SK-N-SH treated with all-trans-retinoic acid at 6 μM for 48 hours (cell line): ENCODE measurements around the gene EHBP1.

ENCODE experiments used
- ATAC-seq: fragments of 200-7000 bp; cut with Tn5 transposase; 3 replicates; pipeline ENCODE4 v1.9.1; 2020; ENCODE audit warnings: mild to moderate bottlenecking, moderate library complexity
- ARNTL ChIP-seq: fragments of 450-650 bp; formaldehyde crosslinking; IDR thresholded peaks from 2 replicates; pipeline ENCODE4 v1.5.0; 2020; ENCODE audit warnings: low read depth, mild to moderate bottlenecking, moderate library complexity, borderline replicate concordance
- BACH2 ChIP-seq: fragments of 250-450 bp; sonication (Bioruptor Pico); IDR thresholded peaks from 2 replicates; pipeline ENCODE4 v1.9.0; 2021; ENCODE audit warnings: mild to moderate bottlenecking, borderline replicate concordance
- CSDC2 ChIP-seq: fragments of 250-450 bp; sonication (Bioruptor Pico); IDR thresholded peaks from 2 replicates; pipeline ENCODE4 v1.5.0; 2020; ENCODE audit warnings: mild to moderate bottlenecking, moderate library complexity
- CSRNP3 ChIP-seq: fragments of 250-450 bp; sonication (Bioruptor Pico); IDR thresholded peaks from 2 replicates; pipeline ENCODE4 v1.5.1; 2021; ENCODE audit warnings: mild to moderate bottlenecking, moderate library complexity
- ESRRG ChIP-seq: fragments of 250-450 bp; sonication (Bioruptor Pico); IDR thresholded peaks from 2 replicates; pipeline ENCODE4 v1.6.1; 2021; ENCODE audit warnings: mild to moderate bottlenecking
- GLIS3 ChIP-seq: fragments of 250-450 bp; sonication (Bioruptor Pico); IDR thresholded peaks from 2 replicates; pipeline ENCODE4 v1.5.0; 2020; ENCODE audit warnings: mild to moderate bottlenecking, moderate library complexity
- ISL1 ChIP-seq: fragments of 250-450 bp; sonication (Bioruptor Pico); IDR thresholded peaks from 2 replicates; pipeline ENCODE4 v2.1.2; 2022; ENCODE audit warnings: mild to moderate bottlenecking, moderate library complexity
- OSR1 ChIP-seq: fragments of 250-450 bp; sonication (Bioruptor Pico); IDR thresholded peaks from 2 replicates; pipeline ENCODE4 v1.8.0; 2022; ENCODE audit warnings: moderate library complexity, mild to moderate bottlenecking, inconsistent platforms
- PATZ1 ChIP-seq: fragments of 250-450 bp; sonication (Bioruptor Pico); IDR thresholded peaks from 2 replicates; pipeline ENCODE4 v1.8.0; 2020; ENCODE audit warnings: mild to moderate bottlenecking, moderate library complexity, borderline replicate concordance
- PPARA ChIP-seq: fragments of 250-450 bp; sonication (Bioruptor Pico); IDR thresholded peaks from 2 replicates; pipeline ENCODE4 v1.5.0; 2020; ENCODE audit warnings: mild to moderate bottlenecking, borderline replicate concordance
- RARB ChIP-seq: fragments of 250-450 bp; sonication (Bioruptor Pico); IDR thresholded peaks from 2 replicates; pipeline ENCODE4 v1.8.0; 2021; ENCODE audit warnings: mild to moderate bottlenecking, moderate library complexity
- SNAI2 ChIP-seq: fragments of 250-450 bp; sonication (Bioruptor Pico); IDR thresholded peaks from 2 replicates; pipeline ENCODE4 v1.5.0; 2020; ENCODE audit warnings: mild to moderate bottlenecking, moderate library complexity
- TOX ChIP-seq: fragments of 250-450 bp; sonication (Bioruptor Pico); IDR thresholded peaks from 2 replicates; pipeline ENCODE4 v1.8.0; 2021; ENCODE audit warnings: mild to moderate bottlenecking, moderate library complexity, borderline replicate concordance
- TSHZ2 ChIP-seq: fragments of 250-450 bp; sonication (Bioruptor Pico); IDR thresholded peaks from 2 replicates; pipeline ENCODE4 v1.5.0; 2020; ENCODE audit warnings: mild to moderate bottlenecking, moderate library complexity
- ZC3H10 ChIP-seq: fragments of 250-450 bp; sonication (Bioruptor Pico); IDR thresholded peaks from 2 replicates; pipeline ENCODE4 v1.5.1; 2021; ENCODE audit warnings: mild to moderate bottlenecking, moderate library complexity
- ZFP3 ChIP-seq: fragments of 250-450 bp; sonication (Bioruptor Pico); IDR thresholded peaks from 2 replicates; pipeline ENCODE4 v1.5.0; 2020; ENCODE audit warnings: mild to moderate bottlenecking, moderate library complexity
- ZFP30 ChIP-seq: fragments of 450-650 bp; formaldehyde crosslinking; IDR thresholded peaks from 2 replicates; pipeline ENCODE4 v1.5.0; 2022; ENCODE audit warnings: mild to moderate bottlenecking, moderate library complexity
- ZNF565 ChIP-seq: fragments of 450-650 bp; formaldehyde crosslinking; conservative IDR thresholded peaks from 2 replicates; pipeline ENCODE4 v1.5.0; 2020; ENCODE audit warnings: low read depth, mild to moderate bottlenecking, moderate library complexity
- ZNF70 ChIP-seq: fragments of 450-650 bp; formaldehyde crosslinking; IDR thresholded peaks from 2 replicates; pipeline ENCODE4 v1.5.0; 2020; ENCODE audit warnings: mild to moderate bottlenecking, moderate library complexity
- ZNF8 ChIP-seq: fragments of 450-650 bp; formaldehyde crosslinking; IDR thresholded peaks from 2 replicates; pipeline ENCODE4 v1.5.0; 2020; ENCODE audit warnings: mild to moderate bottlenecking, moderate library complexity
- TF ChIP-seq, protein P1 (sequence below): fragments of 250-450 bp; sonication (Bioruptor Pico); IDR thresholded peaks from 2 replicates; pipeline ENCODE4 v1.5.1; 2020; ENCODE audit warnings: low read depth, mild to moderate bottlenecking, moderate library complexity

EHBP1 gene

GRCh38 chr2:62852254-62852653 is 146.7 kb downstream of the EHBP1 start:
- no peak for ATAC-seq
- no peak for TF ChIP-seq OSR1 (CRISPR knock-in tag)
- no peak for TF ChIP-seq GLIS3 (CRISPR knock-in tag)
- TF ChIP-seq RARB (CRISPR knock-in tag), result no peak
- TF ChIP-seq PATZ1 (CRISPR knock-in tag), result no peak
- no peak for TF ChIP-seq ZC3H10 (CRISPR knock-in tag)
- TF ChIP-seq ZNF8 (CRISPR knock-in tag), result no peak
- no peak for TF ChIP-seq ZNF70 (CRISPR knock-in tag)
- TF ChIP-seq TOX, result no peak
- TF ChIP-seq TSHZ2, result no peak
- TF ChIP-seq SNAI2, result no peak
- TF ChIP-seq ISL1 (CRISPR knock-in tag), result no peak
- no peak for TF ChIP-seq BACH2 (CRISPR knock-in tag)
- no peak for TF ChIP-seq ESRRG (CRISPR knock-in tag)
- TF ChIP-seq, protein P1, sequence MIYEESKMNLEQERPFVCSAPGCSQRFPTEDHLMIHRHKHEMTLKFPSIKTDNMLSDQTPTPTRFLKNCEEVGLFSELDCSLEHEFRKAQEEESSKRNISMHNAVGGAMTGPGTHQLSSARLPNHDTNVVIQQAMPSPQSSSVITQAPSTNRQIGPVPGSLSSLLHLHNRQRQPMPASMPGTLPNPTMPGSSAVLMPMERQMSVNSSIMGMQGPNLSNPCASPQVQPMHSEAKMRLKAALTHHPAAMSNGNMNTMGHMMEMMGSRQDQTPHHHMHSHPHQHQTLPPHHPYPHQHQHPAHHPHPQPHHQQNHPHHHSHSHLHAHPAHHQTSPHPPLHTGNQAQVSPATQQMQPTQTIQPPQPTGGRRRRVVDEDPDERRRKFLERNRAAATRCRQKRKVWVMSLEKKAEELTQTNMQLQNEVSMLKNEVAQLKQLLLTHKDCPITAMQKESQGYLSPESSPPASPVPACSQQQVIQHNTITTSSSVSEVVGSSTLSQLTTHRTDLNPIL (CRISPR knock-in tag), result no peak
- TF ChIP-seq CSDC2, result no peak
- TF ChIP-seq ZNF565, result no peak
- TF ChIP-seq PPARA (CRISPR knock-in tag), result no peak
- TF ChIP-seq ZFP30 (CRISPR knock-in tag), result no peak
- TF ChIP-seq CSRNP3 (CRISPR knock-in tag), result no peak
- TF ChIP-seq ARNTL (CRISPR knock-in tag), result no peak

DNA sequence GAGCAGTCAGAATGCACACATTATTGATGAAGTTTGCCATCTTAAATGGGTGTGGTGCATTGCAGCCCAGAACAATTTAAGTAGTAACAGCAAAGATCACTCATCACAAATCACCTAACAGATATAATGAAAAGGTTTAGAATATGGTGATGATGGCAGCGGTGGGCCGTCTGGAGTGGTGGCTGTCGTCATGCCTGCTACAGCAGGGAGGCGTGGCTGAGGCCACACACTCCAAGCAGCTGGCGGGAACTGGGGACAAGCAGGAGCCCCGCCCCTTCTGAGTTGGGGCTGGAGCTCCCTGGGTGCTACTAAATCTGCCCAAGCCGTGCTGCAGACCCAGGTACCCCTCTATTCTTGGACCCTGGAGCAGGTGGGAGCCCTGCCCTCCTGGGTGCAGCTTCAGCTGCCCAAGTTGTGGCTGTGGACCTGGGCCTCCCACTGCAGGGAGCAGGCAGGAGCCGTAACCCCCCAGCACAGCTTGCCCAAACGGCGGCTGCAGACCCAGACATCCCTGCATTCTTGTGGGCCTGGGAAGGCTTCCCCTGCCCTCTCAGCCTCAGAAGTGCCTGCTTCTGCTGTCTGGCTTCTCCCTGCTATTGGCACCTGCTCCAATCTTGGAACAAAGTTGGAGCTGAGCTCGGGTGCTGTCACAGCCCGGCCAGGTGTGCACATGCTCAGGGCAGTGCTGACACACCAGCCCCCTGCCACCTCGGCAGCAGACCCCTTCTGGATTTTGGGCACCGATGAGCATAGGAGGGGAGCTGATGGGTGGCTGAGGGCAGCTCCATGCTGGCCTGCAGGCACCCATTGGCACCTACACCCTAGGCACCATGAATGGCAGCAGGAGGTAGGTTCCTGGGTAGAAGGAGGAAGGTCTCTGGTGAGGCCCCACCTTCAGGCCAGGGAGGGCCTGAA is 149.3 kb downstream of the EHBP1 start:
- TF ChIP-seq PATZ1 (CRISPR knock-in tag) (no peak), SNAI2 (no peak), ESRRG (CRISPR knock-in tag) (no peak), ZNF8 (CRISPR knock-in tag) (no peak), PPARA (CRISPR knock-in tag) (no peak), ZFP3 (CRISPR knock-in tag) (no peak), GLIS3 (CRISPR knock-in tag) (no peak)
- ATAC-seq, result no peak
